A549 (cell line): ENCODE measurements around the gene MAGEH1. TPM values are rescaled to one million over a fixed set of nuclear protein-coding genes. Genes with fewer than 3 reads are reported as not detected.

Experiments
- ATAC-seq, 2 experiments: fragments of 200-7000 bp in 1 of 2; fragments of >200 bp in 1 of 2; cut with Nextera tagmentation in 1 of 2; cut with Tn5 transposase in 1 of 2; 3 replicates each; pipeline versions ENCODE4 v1.8.0 to v1.9.1; 2018 to 2020; ENCODE audit warnings: mild to moderate bottlenecking in 1 of 2, moderate library complexity in 1 of 2
- CTCF ChIA-PET: fragments of 300-600 bp; sonication (Branson Sonifier 250); formaldehyde crosslinking; extraction: SDS; loops from one replicate; lab custom pipeline; 2021; ENCODE audit warnings: antibody characterized with exemption, inconsistent platforms; lab: Yijun Ruan, JAX
- POLR2A ChIA-PET: fragments of 350-600 bp; formaldehyde crosslinking; extraction: SDS; loops from one replicate; lab custom pipeline; 2021; ENCODE audit warnings: antibody characterized with exemption, inconsistent platforms; lab: Yijun Ruan, JAX
- DNase-seq, 2 experiments: peaks; one replicate each; pipeline versions ENCODE4 v3.0.0 to v3.0.0-alpha.2; 2011 to 2016; ENCODE audit warnings: low read depth in 1 of 2, low spot score in 1 of 2
- FAIRE-seq: peaks from 2 replicates; lab custom pipeline; 2011; peaks lifted over from hg19 to GRCh38; lab: Jason Lieb, UNC
- H3K27ac ChIP-seq, 2 experiments: fragments of >200 bp; sonication (Bioruptor Twin); formaldehyde crosslinking; 3 replicates each; pipeline ENCODE4 v1.5.1; 2016 to 2017
- H3K4me1 ChIP-seq: fragments of >200 bp; sonication (Bioruptor Twin); formaldehyde crosslinking; 3 replicates; pipeline ENCODE4 v1.6.1; 2016
- H3K4me2 ChIP-seq: fragments of >200 bp; sonication (Bioruptor Twin); formaldehyde crosslinking; 3 replicates; pipeline ENCODE4 v1.6.1; 2016
- H3K4me3 ChIP-seq: fragments of >200 bp; sonication (Bioruptor Twin); formaldehyde crosslinking; 3 replicates; pipeline ENCODE4 v1.5.1; 2016
- H3K9me3 ChIP-seq: fragments of >200 bp; sonication (Bioruptor Twin); formaldehyde crosslinking; 3 replicates; pipeline ENCODE4 v1.6.1; 2016
- BCL3 ChIP-seq: fragments of >200 bp; sonication (Bioruptor Twin); formaldehyde crosslinking; IDR thresholded peaks from 3 replicates; pipeline ENCODE4 v1.6.1; 2016
- BHLHE40 ChIP-seq: IDR thresholded peaks from 2 replicates; pipeline ENCODE4 v1.6.1; 2012; ENCODE audit warnings: low read depth, low read length, inconsistent platforms
- CEBPB ChIP-seq, 2 experiments: fragments of >200 bp in 1 of 2; sonication (Bioruptor Twin) in 1 of 2; formaldehyde crosslinking in 1 of 2; IDR thresholded peaks; 2 replicates each; pipeline ENCODE4 v1.6.1; 2012 to 2016
- E2F6 ChIP-seq: IDR thresholded peaks from 2 replicates; pipeline ENCODE4 v1.6.1; 2012; ENCODE audit warnings: low read depth, borderline replicate concordance
- HEYL ChIP-seq: fragments of 250-450 bp; sonication (Bioruptor Pico); IDR thresholded peaks from 2 replicates; pipeline ENCODE4 v1.8.0; 2021; ENCODE audit warnings: mild to moderate bottlenecking, moderate library complexity
- MAFK ChIP-seq: fragments of 450-650 bp; IDR thresholded peaks from 2 replicates; pipeline ENCODE4 v1.6.1; 2014; ENCODE audit not compliant: partially characterized antibody
- MYC ChIP-seq: IDR thresholded peaks from 2 replicates; pipeline ENCODE4 v1.6.1; 2012; ENCODE audit warnings: mild to moderate bottlenecking, inconsistent platforms, low read length, improper control_type of control experiment, borderline replicate concordance
- RARB ChIP-seq: fragments of 250-450 bp; sonication (Bioruptor Pico); IDR thresholded peaks from 2 replicates; pipeline ENCODE4 v1.8.0; 2021; ENCODE audit warnings: mild to moderate bottlenecking, moderate library complexity
- RCOR1 ChIP-seq: fragments of 150-350 bp; IDR thresholded peaks from 2 replicates; pipeline ENCODE4 v1.6.1; 2014; ENCODE audit warnings: antibody characterized with exemption, low read length, low read depth
- RNF2 ChIP-seq: fragments of 200-600 bp; sonication (generic); IDR thresholded peaks from 2 replicates; pipeline ENCODE4 v1.6.1; 2016; ENCODE audit warnings: low read depth, mild to moderate bottlenecking, antibody characterized with exemption, moderate library complexity, borderline replicate concordance
- USF2 ChIP-seq: fragments of 450-650 bp; IDR thresholded peaks from 2 replicates; pipeline ENCODE4 v1.6.1; 2014; ENCODE audit warnings: antibody characterized with exemption
- WGBS: methylation state at CpG from one replicate; pipeline ENCODE4 v1.1.6; 2017; ENCODE audit errors: missing lambda C conversion rate; 5-methylcytosine and 5-hydroxymethylcytosine counted together
- polyA plus RNA-seq, 4 experiments: library from polyadenylated mRNA; depleted of rRNA in 3 of 4; stranded (reverse); fragments of >200 nt; fragmentation: RNase III in 1 of 4; extraction: RNeasy Plus Mini Kit Qiagen cat#74134 plus additional on column Dnase treatment in 1 of 4; gene quantifications; 2 replicates in 3 of 4; 3 replicates in 1 of 4; pipeline ENCODE4 v1.2.3, GENCODE V29; 2011 to 2017
- small RNA-seq, 6 experiments: library from RNA; depleted of rRNA; stranded (forward); fragments of <200 nt; gene quantifications; one replicate each; pipeline ENCODE3, GENCODE V24; 2012

MAGEH1 gene
- polyA plus RNA-seq, 2 of the 4 experiments (the other 2 are of a cell fraction), result 7.0 to 12.3 TPM

- no peak for FAIRE-seq
- peaks cover 6% of the 10 kb centered on the region; the same call in 1 of the 3 replicates for H3K4me1 ChIP-seq
- no peak for DNase-seq
- no peak for ATAC-seq
- peak overlapping the region; percentile 81 to 92; a peak in 4 of 6 replicates for H3K27ac ChIP-seq
- no peaks in the 10 kb centered on the region for H3K9me3 ChIP-seq
- peak overlapping the region; percentile 71 for H3K4me3 ChIP-seq
- CTCF ChIA-PET, result no interaction called here
- TF ChIP-seq USF2 (no peak), HEYL (CRISPR knock-in tag) (no peak), BHLHE40 (no peak), BCL3 (no peak), RCOR1 (no peak), MYC (no peak)
- POLR2A ChIA-PET, result interaction anchor here (1.6 kb wide), 1 partner anchor 38 kb away, joined by 4 read pairs; the partner anchor contains the start of gene MAGEH1
- H3K4me2 ChIP-seq, result peak overlapping the region; percentile 85
- 85% methylated on average over 4 of the region's 4 CpGs for WGBS
Measured at GRCh38 chrX:55490121-55490520, 38.2 kb downstream of the MAGEH1 start.

GRCh38 chrX:55490974-55491373 is 39.0 kb downstream of the MAGEH1 start:
- Histone ChIP-seq H3K9me3 (no peaks in the 10 kb centered on the region), H3K4me3 (no peak overlapping the region), H3K4me2 (no peak overlapping the region), H3K4me1 (peaks cover 6% of the 10 kb centered on the region; the same call in 1 of the 3 replicates), H3K27ac (no peak overlapping the region)
- CTCF ChIA-PET, result no interaction called here
- TF ChIP-seq E2F6 (no peak), CEBPB (IDR thresholded peaks at IDR 0.05) (no peak), RNF2 (no peak), RARB (CRISPR knock-in tag) (no peak), MYC (no peak), MAFK (peak; percentile 87)
- no peak for FAIRE-seq
- ATAC-seq, result no peak
- no peak for DNase-seq
- 72% methylated on average over 4 of the region's 4 CpGs for WGBS
- POLR2A ChIA-PET, result no interaction called here

Small RNAs within 50 kb of the gene (small RNA-seq; reads per million reads assigned to genes)
- 0 reads per million in 6 experiments for gene MIR4536-2

Other genes starting within 250 kb of the MAGEH1 start
- gene PAGE5, start 231.8 kb upstream of the MAGEH1 start, polyA plus RNA-seq (2011; rRNA removed), result not detected in 2 replicates
- not detected in 3 replicates for gene PAGE5, start 231.8 kb upstream of the MAGEH1 start, polyA plus RNA-seq (2017; fragmentation: RNase III; extraction: RNeasy Plus Mini Kit Qiagen cat#74134 plus additional on column Dnase treatment)
- not detected in 2 replicates for gene PAGE3, start 187.2 kb upstream of the MAGEH1 start, polyA plus RNA-seq (2011; rRNA removed)
- not detected in 3 replicates for gene PAGE3, start 187.2 kb upstream of the MAGEH1 start, polyA plus RNA-seq (2017; fragmentation: RNase III; extraction: RNeasy Plus Mini Kit Qiagen cat#74134 plus additional on column Dnase treatment)
- gene USP51, start 37.7 kb downstream of the MAGEH1 start, polyA plus RNA-seq (2011; rRNA removed), result 0.72 and 1.4 TPM in 2 replicates
- gene USP51, start 37.7 kb downstream of the MAGEH1 start, polyA plus RNA-seq (2017; fragmentation: RNase III; extraction: RNeasy Plus Mini Kit Qiagen cat#74134 plus additional on column Dnase treatment), result 0.45 to 0.68 TPM (median 0.67 TPM) in 3 replicates
- gene FOXR2, start 171.3 kb downstream of the MAGEH1 start, polyA plus RNA-seq (2011; rRNA removed), result not detected in 2 replicates
- gene FOXR2, start 171.3 kb downstream of the MAGEH1 start, polyA plus RNA-seq (2017; fragmentation: RNase III; extraction: RNeasy Plus Mini Kit Qiagen cat#74134 plus additional on column Dnase treatment), result not detected in 3 replicates